Raji (cell line): ENCODE measurements around the gene WBP1L.

ENCODE experiments used
- POLR2A ChIP-seq: IDR thresholded peaks from 2 replicates; pipeline ENCODE4 v1.6.1; 2011; ENCODE audit warnings: low read depth, low read length, control low read depth; ENCODE audit not compliant: insufficient read depth

WBP1L gene

GRCh38 chr10:102744374-102745051 is 765 bp downstream of the WBP1L start:
- TF ChIP-seq POLR2A: no peak; the same call in 1 of the 2 replicates

DNA sequence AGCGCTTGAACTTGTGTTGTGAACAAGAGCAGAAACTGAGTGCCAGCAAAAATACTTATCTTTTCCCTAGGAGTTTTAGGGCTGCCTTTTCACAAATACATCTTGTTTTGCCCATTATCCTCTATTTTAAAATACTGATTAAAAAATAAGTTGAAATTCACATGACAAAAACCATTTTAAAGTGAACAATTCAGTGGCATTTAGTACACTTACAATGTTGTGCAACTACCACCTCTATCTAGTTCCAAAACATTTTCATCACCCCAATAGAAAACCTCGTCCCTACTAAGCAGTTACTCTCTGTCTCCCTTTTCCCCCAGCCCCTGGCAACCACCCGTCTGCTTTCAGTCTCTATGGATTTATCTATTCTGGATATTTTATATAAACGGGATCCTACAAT is 1.4 kb downstream of the WBP1L start:
- TF ChIP-seq POLR2A: no peak

DNA sequence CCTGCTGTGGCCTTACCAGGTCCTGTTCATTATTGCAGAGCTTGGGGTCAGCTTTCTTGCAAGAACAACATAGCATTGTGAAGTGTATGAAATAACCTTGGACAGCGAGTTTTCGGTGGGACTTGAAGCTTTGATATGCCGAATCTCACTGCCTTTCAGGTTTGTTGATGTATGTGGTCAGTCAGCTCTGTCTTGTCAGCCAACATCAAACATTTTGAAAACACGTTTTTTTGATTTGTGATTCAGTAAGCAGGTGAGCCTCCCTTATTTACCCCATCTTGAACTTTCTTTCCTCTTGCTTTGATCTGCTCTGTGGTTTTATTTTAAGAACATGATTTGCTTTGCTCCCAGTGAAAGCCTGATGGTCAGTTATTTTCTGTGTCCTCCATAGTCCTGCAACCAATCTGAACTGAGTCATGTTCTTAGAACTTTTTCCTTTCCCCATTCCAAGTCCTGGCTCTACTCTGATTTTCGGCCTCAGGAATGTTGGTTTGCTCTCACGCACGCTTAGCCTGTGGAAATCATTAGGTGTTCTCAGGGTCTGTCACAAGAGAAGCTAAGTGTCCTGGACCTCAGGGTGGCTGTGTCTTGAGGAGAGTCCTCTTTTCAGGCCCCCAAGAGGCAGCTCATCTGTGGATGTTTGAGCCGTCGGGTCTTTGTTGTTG is 8.7 kb downstream of the WBP1L start:
- no peak for TF ChIP-seq POLR2A

DNA sequence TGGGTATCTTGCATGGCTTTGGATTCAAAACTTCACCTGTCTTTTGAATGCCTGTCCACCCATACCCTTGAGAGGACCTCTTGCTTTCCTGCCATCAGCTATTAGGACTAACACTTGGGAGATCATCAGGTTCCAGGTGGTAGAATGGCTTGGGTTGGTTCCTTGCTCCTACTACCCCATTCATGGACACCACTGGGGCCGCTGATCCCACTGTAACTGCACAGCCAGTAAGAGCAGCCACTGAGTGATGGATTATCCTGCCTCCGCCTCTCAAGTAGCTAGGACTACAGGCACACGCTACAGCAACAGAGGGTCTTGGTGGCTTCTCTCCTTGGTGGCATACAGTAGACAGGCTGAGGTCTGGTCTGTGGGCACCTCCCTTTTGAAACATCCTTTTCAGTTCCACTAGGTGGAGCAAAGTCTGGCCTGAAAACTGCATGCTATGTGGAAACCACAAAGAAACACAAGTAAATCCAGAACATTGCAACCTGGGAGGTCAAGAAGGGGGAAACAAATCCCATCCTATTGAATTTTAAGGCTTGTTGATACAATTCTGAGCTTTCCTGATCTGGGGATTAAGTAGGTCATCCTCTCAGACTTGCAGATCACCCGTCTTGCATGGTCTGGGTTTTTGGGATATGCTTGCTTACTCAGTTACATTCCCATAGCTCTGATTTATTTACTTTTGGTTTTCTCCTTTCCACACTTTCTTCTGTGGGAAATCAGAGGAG is 9.4 kb downstream of the WBP1L start:
- TF ChIP-seq POLR2A: no peak

DNA sequence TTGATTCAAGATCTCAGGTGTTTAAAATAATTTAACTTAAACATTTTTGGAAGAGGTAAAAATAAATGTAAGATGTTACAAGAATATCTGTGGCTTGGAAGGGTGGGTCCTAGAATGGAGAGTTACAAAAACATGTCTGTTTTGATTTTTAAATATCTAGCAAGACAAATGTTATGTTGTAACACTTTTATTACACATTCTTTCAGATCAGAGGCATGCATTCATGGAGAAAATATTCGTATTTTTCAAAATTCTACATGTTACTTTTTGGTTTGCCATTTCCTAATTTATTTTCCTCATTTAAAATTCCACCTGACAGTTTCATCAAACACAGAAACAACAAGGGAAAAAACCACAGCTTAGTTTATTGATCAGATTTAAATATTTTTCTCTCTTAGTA is 10.0 kb downstream of the WBP1L start:
- no peak for TF ChIP-seq POLR2A

GRCh38 chr10:102757323-102757722 is 13.6 kb downstream of the WBP1L start:
- no peak for TF ChIP-seq POLR2A

GRCh38 chr10:102758240-102758932 is 14.6 kb downstream of the WBP1L start:
- TF ChIP-seq POLR2A: no peak

DNA sequence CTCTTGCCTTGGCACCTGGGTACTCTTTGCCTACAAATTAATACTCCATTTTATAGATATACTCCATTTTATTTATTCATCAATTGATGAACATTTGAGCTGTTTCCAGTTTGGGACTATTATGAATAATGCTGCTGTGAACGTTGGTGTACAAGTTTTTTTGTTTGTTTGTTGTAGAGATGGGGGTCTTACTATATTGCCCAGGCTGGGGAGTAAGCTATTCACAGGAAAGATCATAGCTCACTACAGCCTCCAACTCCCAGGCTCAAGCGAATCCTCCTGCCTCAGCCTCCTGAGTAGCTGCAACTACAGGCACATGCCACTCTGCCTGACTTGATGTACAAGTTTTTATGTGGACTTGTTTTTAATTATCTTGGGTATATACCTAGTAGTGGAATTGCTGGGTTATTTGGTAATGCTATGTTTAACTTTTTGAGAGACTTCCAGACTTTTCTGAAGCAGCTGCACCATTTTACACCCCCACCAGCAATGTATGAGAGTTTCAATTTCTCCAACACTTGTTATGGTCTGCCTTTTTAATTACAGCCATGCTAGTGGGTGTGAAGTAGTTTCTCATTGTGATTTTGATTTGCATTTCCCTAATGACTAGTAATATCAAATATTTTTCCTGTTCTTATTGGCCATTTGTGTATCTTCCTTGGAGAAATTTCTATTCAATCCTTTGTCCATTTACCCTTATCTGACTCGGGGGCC is 15.9 kb downstream of the WBP1L start:
- no peak for TF ChIP-seq POLR2A

GRCh38 chr10:102761981-102762380 is 18.2 kb downstream of the WBP1L start:
- TF ChIP-seq POLR2A: no peak

GRCh38 chr10:102762401-102763015 is 18.8 kb downstream of the WBP1L start:
- no peak for TF ChIP-seq POLR2A

DNA sequence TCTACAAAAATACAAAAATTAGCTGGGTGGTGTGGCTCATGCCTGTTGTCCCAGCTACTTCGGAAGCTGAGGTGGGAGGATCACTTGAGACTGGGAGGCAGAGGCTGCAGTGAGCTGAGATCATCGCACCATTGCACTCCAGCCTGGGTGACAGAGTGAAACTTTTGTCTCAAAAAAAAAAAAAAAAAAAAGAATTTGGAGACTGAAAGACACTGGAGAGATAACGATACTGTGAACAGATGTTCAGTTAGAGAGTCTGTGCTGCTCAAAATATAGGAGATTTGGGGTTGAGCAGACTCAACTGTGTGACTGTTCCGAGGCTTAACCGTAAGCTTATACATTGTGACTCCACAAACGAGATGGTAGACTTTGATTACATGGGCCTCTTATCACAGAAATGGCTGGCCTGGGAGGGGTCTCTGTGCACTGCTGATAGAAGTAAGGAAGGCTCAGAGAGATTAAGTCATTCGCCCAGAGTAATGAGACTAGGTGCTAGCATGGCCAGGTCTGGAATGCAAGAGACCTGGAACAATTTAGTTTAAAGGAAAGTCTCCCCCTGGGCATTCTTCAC is 19.4 kb downstream of the WBP1L start:
- no peak for TF ChIP-seq POLR2A

DNA sequence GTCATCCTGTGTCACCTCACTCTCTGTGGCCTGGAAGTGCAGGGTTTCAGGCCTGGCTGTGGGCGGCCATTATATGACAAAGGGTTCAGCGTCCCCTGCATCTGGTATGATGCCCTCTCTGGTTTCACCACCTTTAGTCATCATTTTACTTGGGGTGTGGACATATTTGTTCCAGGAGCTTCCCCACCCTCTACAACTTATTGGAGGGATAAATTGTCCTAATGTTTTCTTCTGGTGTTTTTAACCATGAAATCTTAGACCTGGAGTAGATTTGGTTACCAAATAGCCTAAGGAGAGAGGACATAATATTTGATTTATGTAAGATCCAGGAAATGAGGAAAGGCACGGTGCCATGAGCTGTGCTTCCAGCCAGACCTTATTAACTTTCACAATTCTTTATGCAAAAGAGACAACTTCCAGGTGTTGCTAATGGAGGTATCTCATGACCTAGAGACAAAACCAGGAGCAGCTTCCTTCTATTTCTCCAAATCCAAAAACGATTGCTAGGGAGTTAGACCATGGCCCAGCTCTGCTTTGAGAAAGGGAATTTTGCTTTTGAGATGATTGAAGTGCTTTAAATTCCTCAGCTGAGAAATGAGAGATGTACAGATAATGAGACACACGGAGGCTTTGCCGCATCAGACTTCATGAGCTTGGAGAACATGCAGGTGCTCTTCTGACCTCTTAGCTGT is 20.9 kb downstream of the WBP1L start:
- TF ChIP-seq POLR2A: no peak

- TF ChIP-seq POLR2A: no peak
Observed at GRCh38 chr10:102765336-102765735, 21.6 kb downstream of the WBP1L start.

- TF ChIP-seq POLR2A: no peak
Observed at GRCh38 chr10:102767428-102768160, 23.8 kb downstream of the WBP1L start.
